Erythroblast (primary cell): ENCODE data around the gene KCTD17.

Experiments used
- DNase-seq, 2 experiments: peaks; one replicate each; lab custom pipeline; 2025; lab: John Stamatoyannopoulos, UW
- GATA1 ChIP-seq: IDR thresholded peaks from 2 replicates; pipeline ENCODE4 v1.6.1; 2011; ENCODE audit warnings: low read depth, mild to moderate bottlenecking, control low read depth, low read length, moderate library complexity
- POLR2A ChIP-seq: IDR thresholded peaks from 2 replicates; pipeline ENCODE4 v1.6.1; 2011; ENCODE audit warnings: mild to moderate bottlenecking, low read length

Gene KCTD17

DNA sequence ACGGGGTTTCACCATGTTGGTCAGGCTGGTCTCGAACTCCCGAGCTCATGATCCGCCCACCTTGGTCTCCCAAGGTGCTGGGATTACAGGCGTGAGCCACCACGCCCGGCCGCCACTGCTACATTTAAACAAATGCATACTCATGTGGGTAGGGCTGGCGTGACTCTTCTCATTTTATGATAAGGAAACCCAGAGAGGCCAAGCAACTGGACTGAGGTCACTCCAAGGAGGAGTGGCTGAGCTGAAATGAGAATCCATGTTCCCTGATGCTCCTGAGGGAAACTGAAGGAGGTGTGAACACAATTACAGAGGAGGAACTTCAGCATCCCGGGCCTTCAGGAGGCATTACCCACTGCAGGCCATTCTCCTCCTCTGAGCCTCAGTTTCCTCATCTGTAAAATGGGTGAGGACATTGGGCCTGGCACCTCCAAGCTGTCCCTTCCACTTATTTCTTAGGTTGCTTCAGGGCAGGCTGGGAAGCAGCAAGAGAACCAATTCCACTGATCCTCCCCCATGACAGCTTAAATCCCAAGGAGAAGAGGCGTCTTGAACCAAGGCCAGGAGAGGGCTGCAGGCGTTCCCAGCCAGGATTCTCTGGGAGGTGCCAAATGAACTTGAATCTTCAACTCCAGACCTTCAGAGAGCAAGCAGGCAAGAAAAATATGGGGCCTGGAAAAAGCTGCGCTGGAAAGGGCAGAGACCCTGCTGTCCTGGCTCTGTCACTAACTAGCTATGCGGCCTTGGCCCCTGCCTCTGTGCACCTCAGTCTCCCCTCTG, 35.2 kb upstream of the KCTD17 start:
- DNase-seq: peak; percentile 80 to 81

DNA sequence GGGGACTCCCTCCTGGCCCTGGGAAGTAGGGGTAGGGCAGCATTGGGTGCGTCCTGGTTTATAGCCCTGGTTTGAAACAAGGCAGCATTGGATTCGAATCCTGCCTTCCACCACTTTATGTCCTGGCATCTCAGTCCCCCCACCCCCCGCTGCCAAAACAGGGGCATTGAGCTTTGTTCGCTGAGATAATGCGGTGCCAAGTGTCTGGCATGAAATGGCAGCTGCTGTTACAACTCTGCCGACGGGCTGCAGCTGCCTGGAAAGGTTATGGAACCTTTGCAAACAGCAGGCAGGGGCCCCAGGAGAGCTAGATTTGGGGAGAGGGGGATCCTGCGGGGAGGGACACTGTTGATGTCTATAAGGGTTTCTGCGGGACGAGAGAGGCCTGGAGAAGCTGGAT, 34.2 kb upstream of the KCTD17 start:
- no peak for TF ChIP-seq GATA1
- no peak for TF ChIP-seq POLR2A
- DNase-seq: no peak

More for the DNA sequence above, 35.2 kb upstream of the KCTD17 start:
- TF ChIP-seq POLR2A (no peak), GATA1 (no peak)

DNA sequence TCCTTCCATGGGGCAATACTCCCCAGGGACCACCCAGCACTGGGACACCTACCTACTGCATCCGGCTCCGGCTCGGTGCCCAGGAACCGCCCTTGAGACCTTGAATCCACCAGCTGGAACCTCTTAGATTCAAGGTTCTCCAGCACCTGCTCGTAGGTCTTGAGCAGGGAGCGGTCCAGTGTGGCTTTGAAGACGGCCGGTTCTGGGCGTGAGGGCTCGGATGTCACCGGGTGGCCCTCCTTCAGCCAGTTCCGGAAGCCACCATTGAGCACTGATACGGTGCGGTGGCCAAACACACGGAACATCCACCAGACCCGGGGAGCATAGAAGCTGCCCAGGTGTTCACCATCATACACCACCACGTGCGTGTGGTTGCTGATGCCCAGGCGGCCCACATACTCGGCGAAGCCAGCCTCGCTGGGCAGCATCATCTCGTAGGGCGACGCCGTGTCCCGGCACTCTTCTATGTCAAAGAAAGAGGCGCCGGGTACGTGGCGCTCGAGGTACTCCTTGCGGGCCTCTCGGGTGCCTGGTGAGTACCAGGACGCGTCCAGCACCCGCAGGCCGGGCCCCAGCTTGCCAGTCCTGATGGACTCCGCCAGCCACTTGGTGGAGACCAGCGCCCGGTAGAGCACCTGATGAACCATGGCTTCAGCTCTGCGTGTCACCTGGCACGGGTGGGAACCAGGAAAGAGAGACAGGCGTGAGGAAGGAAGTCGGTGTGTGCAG, 33.3 kb upstream of the KCTD17 start:
- DNase-seq: no peak
- TF ChIP-seq GATA1: no peak
- TF ChIP-seq POLR2A: no peak

DNA sequence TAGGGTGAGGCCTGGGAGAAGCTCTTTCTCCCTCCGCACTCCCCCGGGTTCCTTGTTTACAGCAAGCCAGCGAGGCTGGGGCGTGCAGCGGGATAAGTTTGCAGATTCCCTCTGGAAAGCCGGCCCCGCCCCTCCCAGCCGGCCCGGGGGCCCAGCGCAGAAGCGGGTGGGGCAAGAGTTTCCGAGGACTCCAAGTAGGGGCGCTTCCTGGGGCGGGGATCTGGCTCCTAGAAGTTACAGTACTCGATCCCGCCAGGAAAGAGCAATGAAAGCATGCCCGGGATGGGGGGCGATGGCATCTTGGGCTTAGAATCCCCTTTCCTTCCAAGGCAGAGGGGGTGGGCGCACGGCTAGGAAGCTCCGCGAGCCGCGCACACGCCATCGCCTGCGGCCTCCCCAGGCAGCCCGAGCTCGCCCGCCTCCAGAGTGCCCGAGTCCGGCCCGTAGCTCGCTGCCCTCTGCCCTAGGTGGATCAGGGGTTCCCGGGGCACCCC, 32.7 kb upstream of the KCTD17 start:
- TF ChIP-seq GATA1: no peak
- TF ChIP-seq POLR2A: no peak
- peak; percentile 57 to 71 for DNase-seq

DNA sequence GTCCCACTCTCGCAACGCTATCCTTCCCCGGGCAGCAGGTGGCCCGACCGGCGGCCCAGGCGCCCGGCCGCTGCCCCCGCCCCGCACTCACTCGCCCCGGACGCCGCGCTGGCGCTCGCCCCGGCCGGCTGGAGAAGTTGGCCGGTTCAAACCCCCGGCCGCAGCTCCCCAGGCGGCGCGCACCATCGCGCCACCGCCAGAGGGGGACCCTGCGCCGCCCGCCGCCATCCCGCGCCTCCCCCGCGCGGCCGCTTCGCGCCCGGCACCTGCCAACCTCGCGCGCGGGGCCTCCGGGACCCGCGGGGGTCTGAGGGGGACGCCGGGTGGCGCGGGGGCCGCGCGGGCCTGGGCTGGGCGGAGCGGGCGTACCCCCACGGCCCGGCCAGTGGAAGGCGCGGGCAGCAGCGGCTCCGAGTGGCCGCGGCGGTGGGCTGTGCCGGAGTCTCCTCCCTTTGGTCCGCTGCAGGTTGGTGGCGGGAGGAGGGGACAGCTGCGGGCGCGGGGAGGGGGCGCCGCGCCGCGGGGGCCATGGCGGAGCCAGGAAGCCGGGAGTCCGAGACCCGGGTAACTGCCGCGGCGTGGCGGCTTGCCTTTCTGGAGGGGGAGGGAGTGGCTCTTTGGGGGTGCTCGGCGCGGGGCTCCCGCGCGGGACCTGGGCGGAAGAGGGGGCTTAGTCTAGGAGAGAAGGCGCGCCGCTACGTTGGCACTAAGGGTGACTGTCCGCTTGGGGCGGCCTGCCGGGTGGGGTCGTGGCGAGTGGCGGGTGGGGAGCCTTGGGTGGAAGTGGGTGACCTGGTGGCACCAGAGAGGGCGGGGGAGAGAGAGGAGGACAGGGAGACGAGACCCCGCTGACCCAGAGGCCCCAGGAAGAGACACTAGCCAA, 32.0 kb upstream of the KCTD17 start, which contains the start of the genes MPST and TST:
Gene MPST, plus strand, starts transcription at position 434 of the 883 bp plus-strand sequence. Its CDS starts 95 bp downstream, at position 529.
Gene TST, minus strand, starts transcription at position 139 of the 883 bp plus-strand sequence. CDS start 715 bp downstream, outside the sequence.
- no peak for TF ChIP-seq GATA1
- peak; percentile 65 for TF ChIP-seq POLR2A
- DNase-seq: peak; percentile 82 to 85

DNA sequence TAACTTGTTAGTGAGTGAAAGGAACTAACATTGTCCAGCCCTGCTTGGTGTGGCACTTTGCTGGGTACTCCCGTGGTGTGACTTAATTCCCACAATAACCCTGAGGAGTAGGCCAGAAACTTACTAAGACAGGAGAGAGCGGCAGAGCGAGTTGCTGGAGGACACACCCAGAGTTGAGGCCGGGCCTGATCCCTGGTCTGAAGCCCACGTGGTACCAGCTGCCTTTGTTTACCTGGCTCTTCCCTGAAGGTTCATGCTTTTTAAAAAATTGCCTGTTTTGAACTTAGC, 31.4 kb upstream of the KCTD17 start:
- no peak for TF ChIP-seq GATA1
- TF ChIP-seq POLR2A: no peak
- peak; percentile 72 to 73 for DNase-seq

DNA sequence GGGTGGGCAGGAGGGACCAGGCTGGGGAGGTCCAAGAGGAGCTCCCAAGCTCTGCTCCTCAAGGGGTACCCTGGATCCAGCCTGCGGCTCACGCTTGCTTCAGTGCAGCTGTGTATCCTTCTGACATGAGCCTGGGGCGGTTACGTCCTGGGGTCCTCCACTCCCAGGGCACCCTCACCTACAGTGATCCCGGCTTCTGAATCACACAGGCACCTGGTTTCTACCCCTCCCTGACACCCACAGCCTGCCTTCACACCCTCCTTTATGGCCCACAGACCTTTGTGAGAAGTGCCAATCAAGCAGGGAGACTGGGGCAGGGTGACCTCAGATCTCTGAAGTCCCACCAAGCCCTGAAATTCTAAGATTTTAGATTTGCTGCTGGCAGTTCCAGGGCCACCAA, 30.5 kb upstream of the KCTD17 start:
- DNase-seq: no peak
- TF ChIP-seq POLR2A (no peak), GATA1 (no peak)

DNA sequence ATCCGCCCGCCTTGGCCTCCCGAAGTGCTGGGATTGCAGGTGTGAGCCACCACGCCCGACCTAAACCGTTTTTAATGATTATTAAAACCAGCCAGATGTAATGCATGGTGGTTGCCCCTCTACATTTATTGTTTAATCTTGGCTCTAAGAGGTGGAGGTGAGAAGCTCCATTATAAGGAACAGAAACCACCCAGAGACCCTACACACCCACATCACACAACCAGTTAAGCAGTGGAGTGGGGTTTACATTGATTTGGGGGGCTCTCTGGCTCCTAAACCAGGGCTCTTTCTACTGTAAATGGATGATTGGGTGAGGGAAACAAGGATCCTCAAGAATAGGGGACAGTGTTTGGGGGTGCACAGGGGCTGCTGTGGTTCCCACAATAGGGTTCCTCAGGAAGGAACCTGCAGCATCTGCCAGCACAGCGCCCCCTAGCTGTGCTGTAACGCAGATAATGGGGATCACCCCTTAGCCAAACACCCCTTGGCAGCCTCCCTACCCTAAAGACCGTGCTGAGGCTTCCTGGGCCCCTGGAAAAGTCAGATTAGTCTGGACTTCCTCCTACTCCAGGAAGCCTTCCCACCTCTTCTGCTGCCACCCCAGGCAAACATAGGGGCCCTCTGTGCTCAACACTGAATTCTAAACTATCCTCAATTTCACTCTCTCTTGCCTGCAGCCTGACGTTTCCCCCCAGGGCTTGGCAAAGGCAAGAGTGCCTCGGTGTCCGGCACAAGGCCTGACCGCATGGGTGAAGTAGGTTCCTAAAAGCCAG, 29.6 kb upstream of the KCTD17 start:
- TF ChIP-seq POLR2A (no peak), GATA1 (no peak)
- peak; percentile 81 to 87 for DNase-seq

DNA sequence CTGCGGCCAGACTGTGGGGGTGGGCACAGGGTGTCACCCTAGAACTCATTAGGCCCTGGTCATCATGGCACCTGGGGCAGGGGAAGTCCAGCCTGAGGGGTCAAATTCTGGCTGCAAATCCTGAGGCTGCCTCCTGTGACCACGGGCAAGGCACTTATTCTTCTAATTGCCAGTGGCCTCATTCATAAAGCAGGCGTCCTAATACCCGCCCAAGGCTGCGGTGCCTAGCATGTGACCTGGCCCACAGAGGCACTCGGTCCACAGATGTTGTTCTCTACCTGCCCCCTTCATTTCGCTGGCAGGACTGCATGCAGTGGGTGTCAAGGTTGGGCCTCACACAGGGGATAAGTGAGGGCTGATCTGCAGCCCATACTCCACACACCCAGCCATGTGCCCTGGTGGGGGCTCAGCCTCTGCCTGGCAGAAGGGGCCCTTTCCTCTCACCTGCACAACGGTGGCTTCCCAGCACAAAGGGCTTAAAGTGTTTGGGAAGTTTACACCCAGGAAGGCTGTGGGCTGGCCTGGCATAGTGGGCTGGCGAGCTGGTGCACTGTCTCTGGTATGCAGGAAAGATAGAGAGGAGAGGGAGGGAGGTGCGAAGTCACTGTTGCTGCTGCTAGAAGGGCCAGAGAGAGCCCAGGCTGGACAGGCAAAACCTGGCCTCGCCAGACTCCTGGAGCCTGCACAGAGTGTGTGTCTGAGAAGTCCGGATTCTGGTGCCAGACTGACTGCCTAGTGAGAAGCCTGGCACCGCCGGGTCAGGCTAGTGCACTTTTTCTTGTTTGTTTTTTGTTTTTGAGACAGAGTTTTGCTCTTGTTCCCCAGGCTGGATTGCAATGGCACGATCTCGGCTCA, 28.8 kb upstream of the KCTD17 start:
- no peak for DNase-seq
- TF ChIP-seq POLR2A (no peak), GATA1 (no peak)

DNA sequence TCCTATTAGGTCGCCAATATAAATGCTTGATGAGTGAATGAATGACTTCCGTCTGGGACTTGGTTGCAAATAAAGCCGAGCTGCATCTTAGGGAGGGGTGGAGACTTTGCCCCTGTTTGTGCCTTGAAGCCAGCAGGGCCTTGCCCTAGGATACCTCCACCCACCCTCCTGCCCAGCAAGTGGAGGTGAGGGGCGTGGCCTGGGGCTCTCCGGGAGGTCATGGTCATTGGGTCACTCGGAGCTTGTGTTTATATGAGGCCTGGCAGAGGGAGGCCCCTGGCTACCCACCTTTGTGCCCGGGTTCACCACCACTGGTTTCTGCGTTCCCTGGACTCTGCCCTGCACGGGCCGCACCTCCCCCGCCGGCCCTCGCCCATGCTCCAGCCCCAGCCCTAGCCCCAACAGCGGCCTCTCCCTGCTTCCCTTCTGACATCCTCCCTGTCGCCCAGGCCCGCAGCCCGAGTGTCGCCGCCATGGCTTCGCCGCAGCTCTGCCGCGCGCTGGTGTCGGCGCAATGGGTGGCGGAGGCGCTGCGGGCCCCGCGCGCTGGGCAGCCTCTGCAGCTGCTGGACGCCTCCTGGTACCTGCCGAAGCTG, 27.7 kb upstream of the KCTD17 start:
- no peak for TF ChIP-seq POLR2A
- TF ChIP-seq GATA1: no peak
- DNase-seq: no peak

DNA sequence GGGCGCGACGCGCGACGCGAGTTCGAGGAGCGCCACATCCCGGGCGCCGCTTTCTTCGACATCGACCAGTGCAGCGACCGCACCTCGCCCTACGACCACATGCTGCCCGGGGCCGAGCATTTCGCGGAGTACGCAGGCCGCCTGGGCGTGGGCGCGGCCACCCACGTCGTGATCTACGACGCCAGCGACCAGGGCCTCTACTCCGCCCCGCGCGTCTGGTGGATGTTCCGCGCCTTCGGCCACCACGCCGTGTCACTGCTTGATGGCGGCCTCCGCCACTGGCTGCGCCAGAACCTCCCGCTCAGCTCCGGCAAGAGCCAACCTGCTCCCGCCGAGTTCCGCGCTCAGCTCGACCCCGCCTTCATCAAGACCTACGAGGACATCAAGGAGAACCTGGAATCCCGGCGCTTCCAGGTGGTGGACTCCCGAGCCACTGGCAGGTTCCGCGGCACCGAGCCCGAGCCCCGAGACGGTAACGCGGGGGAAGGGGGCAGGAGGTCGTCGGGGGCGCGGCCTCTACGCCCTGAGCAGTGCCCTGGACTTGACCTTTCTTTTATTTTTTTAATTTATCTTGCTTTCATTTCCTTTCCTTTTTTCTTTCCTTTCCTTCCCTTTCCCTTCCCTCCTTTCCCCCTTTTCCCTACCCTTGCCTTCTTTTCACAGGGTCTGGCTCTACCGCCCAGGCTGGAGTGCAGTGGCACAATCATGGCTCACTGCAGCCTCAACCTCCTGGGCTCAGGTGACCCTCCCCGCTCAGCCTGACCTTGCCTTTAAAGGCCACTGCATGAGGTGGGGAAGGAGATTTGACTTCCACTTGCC, 27.0 kb upstream of the KCTD17 start:
- TF ChIP-seq POLR2A (no peak), GATA1 (no peak)
- DNase-seq: no peak
